SU-DHL-6 (cell line): ENCODE measurements around the gene PAWR.

Source experiments
- H2AFZ ChIP-seq: fragments of 200-600 bp; sonication (generic); 2 replicates; pipeline ENCODE4 v1.6.1; 2014; ENCODE audit warnings: low read depth, mild to moderate bottlenecking, moderate library complexity, mixed read lengths, antibody characterized with exemption, low read length; ENCODE audit not compliant: severe bottlenecking
- H3F3A ChIP-seq: fragments of 200-600 bp; shearing (Covaris generic); 2 replicates; pipeline ENCODE4 v1.6.0; 2016; ENCODE audit warnings: antibody characterized with exemption, mild to moderate bottlenecking; ENCODE audit not compliant: insufficient read depth
- H3K27ac ChIP-seq: fragments of 200-600 bp; sonication (generic); 2 replicates; pipeline ENCODE4 v1.5.1; 2016; ENCODE audit warnings: low read depth, mild to moderate bottlenecking, low read length, moderate library complexity, mixed read lengths
- H3K27me3 ChIP-seq: fragments of 200-600 bp; sonication (generic), shearing (Covaris generic); 2 replicates; pipeline ENCODE4 v1.6.0; 2014; ENCODE audit warnings: mild to moderate bottlenecking, low read length
- H3K36me3 ChIP-seq: fragments of 200-600 bp; sonication (generic); 2 replicates; pipeline ENCODE4 v1.6.1; 2014; ENCODE audit warnings: mild to moderate bottlenecking, low read length, mixed read lengths
- H3K4me2 ChIP-seq: fragments of 300-600, 200-600 bp; shearing (Covaris generic), sonication (generic); 2 replicates; pipeline ENCODE4 v1.6.0; 2014; ENCODE audit warnings: low read length, low read depth, mild to moderate bottlenecking; ENCODE audit not compliant: poor library complexity, severe bottlenecking
- H3K4me3 ChIP-seq: fragments of 200-600 bp; sonication (generic); 2 replicates; pipeline ENCODE4 v1.5.1; 2014; ENCODE audit warnings: antibody characterized with exemption, low read length, mild to moderate bottlenecking, mixed read lengths; ENCODE audit not compliant: insufficient read depth, poor library complexity, severe bottlenecking
- H3K79me2 ChIP-seq: fragments of 200-600 bp; sonication (generic); 2 replicates; pipeline ENCODE4 v1.6.1; 2014; ENCODE audit warnings: mild to moderate bottlenecking, low read length, moderate library complexity; ENCODE audit not compliant: insufficient read depth
- H3K9ac ChIP-seq: fragments of 200-600 bp; sonication (generic); 2 replicates; pipeline ENCODE4 v1.7.0; 2014; ENCODE audit warnings: mild to moderate bottlenecking, low read length
- H3K9me2 ChIP-seq: fragments of 200-600 bp; sonication (generic); replicated peaks from 2 replicates; pipeline ENCODE4 v1.6.1; 2014; ENCODE audit warnings: low read length; ENCODE audit not compliant: insufficient read depth
- H3K9me3 ChIP-seq: fragments of 200-600 bp; sonication (generic); 2 replicates; pipeline ENCODE4 v1.6.1; 2014; ENCODE audit warnings: low read length, mixed read lengths; ENCODE audit not compliant: insufficient read depth
- H4K20me1 ChIP-seq: fragments of 200-600 bp; sonication (generic); 2 replicates; pipeline ENCODE4 v1.6.1; 2014; ENCODE audit warnings: low read depth, mild to moderate bottlenecking, antibody characterized with exemption, low read length, moderate library complexity, mixed read lengths
- EZH2phosphoT487 ChIP-seq: fragments of 200-600 bp; sonication (generic), shearing (Covaris generic); conservative IDR thresholded peaks from 2 replicates; pipeline ENCODE4 v1.6.1; 2018; ENCODE audit warnings: mild to moderate bottlenecking, antibody characterized with exemption, low read length, moderate library complexity, mixed read lengths
- TF ChIP-seq, protein P1 (sequence below): fragments of 200-600 bp; sonication (generic); IDR thresholded peaks from one replicate; pipeline ENCODE4 v1.5.1; 2017; ENCODE audit warnings: antibody characterized with exemption, mild to moderate bottlenecking, low read length, moderate library complexity; ENCODE audit not compliant: insufficient read depth, poor library complexity, severe bottlenecking

The PAWR gene

DNA sequence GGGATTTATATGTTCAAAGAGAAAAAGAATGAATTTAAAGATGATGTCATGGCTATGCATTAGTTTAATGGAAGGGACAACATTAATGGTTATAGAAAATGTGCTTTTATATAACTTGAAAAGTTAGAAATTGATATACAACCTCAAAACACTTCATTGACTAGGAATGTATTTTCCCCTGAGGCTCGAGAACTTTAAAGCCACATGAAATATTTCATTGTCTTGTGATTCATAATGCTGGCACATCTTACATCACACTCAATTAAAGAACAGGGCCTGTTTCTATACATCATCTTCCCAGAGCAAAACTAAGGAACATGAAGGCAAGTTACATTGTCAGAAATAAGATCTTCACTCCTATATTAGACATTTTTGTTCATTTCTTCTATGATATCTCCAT is 35.2 kb upstream of the PAWR start:
- Histone ChIP-seq H3K36me3 (no peaks in the 10 kb centered on the region), H3K9ac (no peak overlapping the region), H3K27ac (no peak overlapping the region), H3K9me3 (no peaks in the 10 kb centered on the region), H3K9me2 (no peaks in the 10 kb centered on the region), H3K4me3 (no peak overlapping the region), H3K79me2 (no peaks in the 10 kb centered on the region), H3F3A (no peaks in the 10 kb centered on the region), H3K27me3 (no peaks in the 10 kb centered on the region), H4K20me1 (no peaks in the 10 kb centered on the region), H2AFZ (no peak overlapping the region), H3K4me2 (no peak overlapping the region)
- no peak for TF ChIP-seq EZH2phosphoT487
- TF ChIP-seq, protein P1, sequence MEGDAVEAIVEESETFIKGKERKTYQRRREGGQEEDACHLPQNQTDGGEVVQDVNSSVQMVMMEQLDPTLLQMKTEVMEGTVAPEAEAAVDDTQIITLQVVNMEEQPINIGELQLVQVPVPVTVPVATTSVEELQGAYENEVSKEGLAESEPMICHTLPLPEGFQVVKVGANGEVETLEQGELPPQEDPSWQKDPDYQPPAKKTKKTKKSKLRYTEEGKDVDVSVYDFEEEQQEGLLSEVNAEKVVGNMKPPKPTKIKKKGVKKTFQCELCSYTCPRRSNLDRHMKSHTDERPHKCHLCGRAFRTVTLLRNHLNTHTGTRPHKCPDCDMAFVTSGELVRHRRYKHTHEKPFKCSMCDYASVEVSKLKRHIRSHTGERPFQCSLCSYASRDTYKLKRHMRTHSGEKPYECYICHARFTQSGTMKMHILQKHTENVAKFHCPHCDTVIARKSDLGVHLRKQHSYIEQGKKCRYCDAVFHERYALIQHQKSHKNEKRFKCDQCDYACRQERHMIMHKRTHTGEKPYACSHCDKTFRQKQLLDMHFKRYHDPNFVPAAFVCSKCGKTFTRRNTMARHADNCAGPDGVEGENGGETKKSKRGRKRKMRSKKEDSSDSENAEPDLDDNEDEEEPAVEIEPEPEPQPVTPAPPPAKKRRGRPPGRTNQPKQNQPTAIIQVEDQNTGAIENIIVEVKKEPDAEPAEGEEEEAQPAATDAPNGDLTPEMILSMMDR, result no peak

DNA sequence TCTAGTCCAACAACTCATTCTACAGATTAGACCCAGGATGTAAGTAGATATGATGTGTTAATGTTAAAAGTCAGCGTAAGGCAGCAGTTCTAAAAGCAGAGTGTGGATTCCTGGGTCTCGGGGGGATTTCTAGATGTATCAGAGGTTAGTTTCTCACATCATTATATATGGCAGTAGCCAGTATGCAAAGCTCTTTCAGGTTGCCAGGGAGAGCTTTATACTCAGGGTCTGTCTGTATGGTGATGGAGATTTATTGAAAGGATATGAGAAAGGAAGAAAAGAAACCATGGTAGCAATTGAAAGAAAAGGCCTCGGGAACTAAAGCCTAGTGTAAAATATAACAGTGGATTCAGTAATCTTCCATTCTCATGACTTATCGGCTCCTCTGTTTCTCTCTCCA is 26.2 kb upstream of the PAWR start:
- H3F3A ChIP-seq, result no peaks in the 10 kb centered on the region
- H3K9me2 ChIP-seq, result no peaks in the 10 kb centered on the region
- H3K4me2 ChIP-seq, result no peak overlapping the region
- no peaks in the 10 kb centered on the region for H3K36me3 ChIP-seq
- H3K9me3 ChIP-seq, result no peaks in the 10 kb centered on the region
- no peaks in the 10 kb centered on the region for H4K20me1 ChIP-seq
- H3K27me3 ChIP-seq, result no peaks in the 10 kb centered on the region
- H3K4me3 ChIP-seq, result no peak overlapping the region
- TF ChIP-seq, protein P1, result no peak
- TF ChIP-seq EZH2phosphoT487, result no peak
- no peak overlapping the region for H2AFZ ChIP-seq
- H3K27ac ChIP-seq, result no peak overlapping the region
- H3K79me2 ChIP-seq, result no peaks in the 10 kb centered on the region
- no peak overlapping the region for H3K9ac ChIP-seq

DNA sequence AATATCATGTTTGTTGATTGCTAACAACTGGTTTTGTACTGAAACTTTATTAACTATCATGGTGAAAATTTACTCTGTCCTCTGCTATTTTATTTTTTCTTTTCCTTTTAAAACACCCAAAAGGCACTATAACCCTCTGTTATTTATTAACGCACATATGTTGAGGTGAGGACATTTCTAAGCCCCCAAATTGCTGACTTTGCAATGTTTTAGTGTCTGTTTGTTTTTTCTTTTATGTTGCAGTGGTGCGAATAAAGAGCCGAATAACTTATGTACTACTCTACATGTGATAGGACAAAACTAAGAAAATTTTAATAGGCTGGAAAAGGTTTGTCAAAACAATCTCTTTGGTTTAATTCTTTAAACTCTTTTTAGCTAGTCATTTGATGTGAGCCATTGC is 24.5 kb upstream of the PAWR start:
- Histone ChIP-seq H3K27ac (no peak overlapping the region), H3K9me3 (no peaks in the 10 kb centered on the region), H3K36me3 (no peaks in the 10 kb centered on the region), H3K9me2 (no peaks in the 10 kb centered on the region), H3K4me3 (no peak overlapping the region), H4K20me1 (no peaks in the 10 kb centered on the region), H3K79me2 (no peaks in the 10 kb centered on the region), H3F3A (no peaks in the 10 kb centered on the region), H3K27me3 (no peaks in the 10 kb centered on the region), H3K9ac (no peak overlapping the region), H3K4me2 (no peak overlapping the region), H2AFZ (no peak overlapping the region)
- TF ChIP-seq, protein P1, result no peak
- TF ChIP-seq EZH2phosphoT487, result no peak
